Fibroblast of the aortic adventitia (primary cell): ENCODE results near the gene CDH22. TPM values are rescaled to one million over a fixed set of nuclear protein-coding genes. Genes with fewer than 3 reads are reported as not detected.

Experiments used
- DNase-seq: peaks from one replicate; pipeline ENCODE4 v3.0.0-alpha.2; 2010; ENCODE audit warnings: low read depth
- H3K4me3 ChIP-seq: 2 replicates; pipeline ENCODE4 v1.5.1; 2011; ENCODE audit warnings: low read depth, mild to moderate bottlenecking, control low read depth, low read length, moderate library complexity
- total RNA-seq: library from RNA; depleted of rRNA; stranded (reverse); fragments of >200 nt; gene quantifications from 2 replicates; pipeline ENCODE4 v1.2.3, GENCODE V29; 2012; ENCODE audit warnings: low replicate concordance
- TF ChIP-seq, protein P1 (sequence below): IDR thresholded peaks from 2 replicates; pipeline ENCODE4 v1.5.1; 2011; ENCODE audit warnings: mild to moderate bottlenecking, low read length, control low read depth, inconsistent platforms; ENCODE audit not compliant: insufficient read depth

CDH22 gene
- total RNA-seq, 1 donor: not detected

DNA sequence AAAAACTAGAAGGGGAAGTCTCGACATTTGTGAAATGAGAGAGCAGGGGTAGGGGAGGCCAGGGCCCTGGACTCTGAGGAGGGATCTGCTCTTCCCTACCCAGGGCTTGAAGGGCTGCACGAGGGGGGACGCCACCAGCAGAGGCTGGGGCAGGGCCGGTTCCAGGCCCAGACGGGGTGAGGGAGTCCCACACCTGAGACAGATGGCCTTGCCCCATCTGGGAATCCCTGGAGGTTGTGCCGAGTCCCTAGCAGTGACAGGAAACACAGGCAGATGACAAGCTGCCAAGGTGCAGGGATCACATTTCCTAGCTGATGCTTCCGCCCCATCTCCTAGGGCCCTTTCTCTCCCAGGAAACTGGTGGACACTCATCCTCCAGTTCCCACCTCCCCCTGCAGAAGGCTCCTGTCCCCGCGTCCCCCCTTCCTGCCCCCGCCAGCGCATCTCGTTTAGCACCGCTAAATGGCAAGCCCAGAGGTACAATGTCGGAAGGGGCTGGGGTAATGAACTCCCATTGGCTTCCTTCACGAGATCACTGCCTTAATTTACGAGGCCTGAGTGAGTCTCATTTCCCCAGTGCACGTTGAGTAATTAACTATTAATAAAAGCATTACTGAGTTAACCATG lies 35.2 kb upstream of the CDH22 start:
- no peak for DNase-seq
- TF ChIP-seq, protein P1, sequence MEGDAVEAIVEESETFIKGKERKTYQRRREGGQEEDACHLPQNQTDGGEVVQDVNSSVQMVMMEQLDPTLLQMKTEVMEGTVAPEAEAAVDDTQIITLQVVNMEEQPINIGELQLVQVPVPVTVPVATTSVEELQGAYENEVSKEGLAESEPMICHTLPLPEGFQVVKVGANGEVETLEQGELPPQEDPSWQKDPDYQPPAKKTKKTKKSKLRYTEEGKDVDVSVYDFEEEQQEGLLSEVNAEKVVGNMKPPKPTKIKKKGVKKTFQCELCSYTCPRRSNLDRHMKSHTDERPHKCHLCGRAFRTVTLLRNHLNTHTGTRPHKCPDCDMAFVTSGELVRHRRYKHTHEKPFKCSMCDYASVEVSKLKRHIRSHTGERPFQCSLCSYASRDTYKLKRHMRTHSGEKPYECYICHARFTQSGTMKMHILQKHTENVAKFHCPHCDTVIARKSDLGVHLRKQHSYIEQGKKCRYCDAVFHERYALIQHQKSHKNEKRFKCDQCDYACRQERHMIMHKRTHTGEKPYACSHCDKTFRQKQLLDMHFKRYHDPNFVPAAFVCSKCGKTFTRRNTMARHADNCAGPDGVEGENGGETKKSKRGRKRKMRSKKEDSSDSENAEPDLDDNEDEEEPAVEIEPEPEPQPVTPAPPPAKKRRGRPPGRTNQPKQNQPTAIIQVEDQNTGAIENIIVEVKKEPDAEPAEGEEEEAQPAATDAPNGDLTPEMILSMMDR: no peak
- no peak overlapping the region for H3K4me3 ChIP-seq

DNA sequence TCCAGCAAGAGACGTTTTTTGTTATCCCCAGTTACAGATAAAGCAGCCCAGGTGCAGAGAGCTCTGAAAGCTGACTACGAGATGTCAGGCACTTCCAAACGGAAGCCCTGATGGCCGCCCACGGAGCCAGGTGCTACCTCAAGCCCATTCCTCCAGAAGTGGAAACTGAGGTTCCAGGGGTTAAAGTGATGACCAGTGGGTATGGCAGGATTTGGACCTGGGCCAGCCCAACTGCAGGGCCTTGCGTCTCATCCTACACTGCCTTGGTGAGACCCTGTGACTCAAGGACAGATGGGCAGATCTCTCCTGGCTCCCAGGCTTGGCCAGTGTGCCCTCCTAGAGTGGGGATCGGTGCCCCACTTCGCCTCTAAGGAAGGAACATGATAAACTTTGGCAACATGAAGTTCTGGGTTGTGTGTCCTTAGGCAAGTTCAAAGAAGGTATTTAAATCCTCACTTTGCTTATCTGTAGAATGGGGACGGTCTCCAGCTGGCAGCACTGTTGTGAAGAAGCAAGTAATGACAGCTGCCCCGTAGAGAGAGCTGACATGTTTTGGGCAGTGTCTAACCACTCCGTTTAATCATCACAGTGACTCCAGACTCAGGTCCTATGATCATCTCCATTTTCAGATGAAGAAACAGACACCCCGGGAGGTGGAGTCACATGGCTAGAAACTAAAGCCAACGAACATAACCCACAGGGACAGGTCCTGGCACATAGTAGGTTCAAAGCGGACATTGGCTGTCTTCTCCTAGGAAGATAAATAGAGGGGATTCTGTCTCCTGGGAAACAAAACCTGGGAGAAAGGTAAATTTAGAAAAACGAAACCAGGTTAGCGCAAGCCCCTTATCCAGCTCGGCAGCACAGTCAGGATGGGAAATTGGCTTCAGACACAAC lies 34.4 kb upstream of the CDH22 start:
- no peak overlapping the region for H3K4me3 ChIP-seq
- TF ChIP-seq, protein P1: no peak
- DNase-seq: no peak

DNA sequence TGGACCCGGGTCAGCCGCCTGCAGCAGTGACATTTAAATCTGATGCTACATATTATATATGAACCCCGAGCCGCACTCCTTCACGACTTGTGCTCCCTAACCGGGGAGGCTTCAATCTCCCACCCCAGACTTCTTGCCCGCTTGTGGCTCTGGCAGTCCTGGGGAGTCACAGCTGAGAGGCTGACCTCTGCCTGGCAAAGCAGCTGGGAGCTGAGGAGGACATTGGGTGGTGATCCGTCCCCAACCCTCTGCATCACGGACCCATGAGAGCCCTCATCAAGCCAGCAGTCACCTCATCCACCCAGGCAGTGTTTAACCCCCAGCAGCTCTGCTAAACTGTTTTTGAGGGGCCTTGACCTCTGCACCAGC lies 33.7 kb upstream of the CDH22 start:
- TF ChIP-seq, protein P1: no peak
- no peak for DNase-seq
- H3K4me3 ChIP-seq: no peak overlapping the region

DNA sequence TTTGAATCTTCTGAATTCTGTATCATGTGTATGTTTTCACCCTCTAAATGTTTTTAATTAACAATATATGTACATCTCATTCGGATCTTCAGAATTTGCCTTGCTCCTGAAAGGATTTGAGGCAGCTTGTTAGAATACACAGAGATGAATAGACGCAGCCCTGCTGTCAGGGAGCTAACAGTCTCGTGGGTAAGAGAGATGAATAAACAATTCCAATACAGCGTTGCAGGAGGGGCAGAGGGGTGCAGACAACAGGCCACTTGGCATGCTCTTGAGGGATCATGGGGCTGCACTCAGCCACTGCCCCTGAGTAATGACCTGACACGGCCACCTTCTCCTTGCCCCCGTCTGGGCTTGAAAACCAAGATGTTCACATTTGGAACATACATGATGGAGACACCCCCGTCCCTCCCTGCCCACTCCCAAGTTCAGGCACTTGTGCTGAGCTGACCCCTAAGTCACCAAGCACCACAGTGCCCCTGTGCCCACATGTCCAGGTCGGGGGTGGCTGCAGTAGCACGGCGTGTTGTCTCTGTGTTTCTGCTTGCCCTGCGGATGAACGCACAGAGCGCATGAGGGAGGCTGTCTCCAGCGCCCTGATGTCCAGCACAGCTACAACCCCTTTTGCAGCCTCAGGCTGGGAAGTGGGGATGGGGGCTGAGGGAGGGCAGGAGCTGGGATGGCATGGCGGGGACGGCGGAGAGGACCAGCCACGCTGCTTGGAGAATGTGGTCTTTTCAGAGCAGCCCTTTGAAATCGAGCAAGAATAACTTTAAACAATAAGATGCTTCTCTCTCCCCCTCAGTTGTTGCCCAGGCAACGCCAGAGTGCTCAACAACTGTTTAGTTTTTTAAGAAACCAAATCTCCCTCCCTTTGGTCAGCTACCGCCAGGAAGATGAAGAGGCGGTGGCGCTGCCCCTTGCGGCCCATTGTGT lies 33.0 kb upstream of the CDH22 start:
- TF ChIP-seq, protein P1: no peak
- H3K4me3 ChIP-seq: no peak overlapping the region
- no peak for DNase-seq

DNA sequence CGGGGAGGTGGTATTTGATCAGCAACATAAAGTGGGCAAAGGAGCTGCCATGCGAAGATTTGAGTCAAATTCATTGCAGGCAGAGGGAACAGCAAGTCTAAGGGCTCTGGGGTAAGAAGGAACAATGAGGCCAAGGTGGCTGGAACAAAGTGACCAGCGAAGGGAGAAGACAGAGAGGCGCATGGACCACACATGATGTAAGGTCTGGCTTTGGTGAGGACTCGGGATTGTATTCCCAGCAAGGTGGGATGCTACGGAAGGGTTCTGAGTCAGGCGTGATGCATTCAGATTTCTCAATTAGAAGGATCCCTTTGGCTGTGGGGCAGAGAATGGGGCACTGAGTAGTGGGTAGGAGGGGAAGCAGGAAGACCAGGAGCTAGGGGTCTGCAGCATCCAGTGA lies 30.7 kb upstream of the CDH22 start:
- no peak overlapping the region for H3K4me3 ChIP-seq
- no peak for DNase-seq
- TF ChIP-seq, protein P1: no peak

DNA sequence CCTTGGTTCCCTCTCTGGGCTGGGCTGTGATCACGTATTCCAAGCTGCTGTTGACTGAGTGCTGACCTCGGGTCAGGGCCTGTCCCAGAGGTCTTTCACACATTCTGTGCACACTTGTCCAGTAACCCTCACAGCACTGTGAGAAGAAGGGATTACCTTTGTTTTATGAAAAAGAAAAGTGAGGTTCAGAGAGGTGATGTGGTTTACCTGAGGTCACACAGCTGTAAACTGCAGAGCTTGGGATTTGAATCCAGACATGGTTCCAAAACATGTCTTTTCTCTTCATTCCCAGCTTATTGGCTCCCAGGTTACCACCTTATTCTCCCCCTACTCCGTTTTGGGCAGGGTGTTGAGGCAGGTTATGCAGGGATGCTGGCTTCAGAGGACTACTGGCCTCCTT lies 28.4 kb upstream of the CDH22 start:
- TF ChIP-seq, protein P1: no peak
- no peak overlapping the region for H3K4me3 ChIP-seq
- no peak for DNase-seq
